GM18870 (cell line): Measurements from ENCODE around the gene ARHGEF19.
"Not testable (repeated sequence)": the region's sequence is repeated elsewhere in the genome, so short reads cannot be mapped to it uniquely, and the experiment has no call there.

Source experiments
- ATAC-seq: cut with Tn5 transposase; IDR thresholded peaks from one replicate; pipeline ENCODE4 v1.9.1; 2021; ENCODE audit warnings: moderate library complexity; ENCODE audit not compliant: unreplicated experiment

The ARHGEF19 gene

GRCh38 chr1:16168144-16168495, 44.3 kb downstream of the ARHGEF19 start:
- ATAC-seq: not testable (repeated sequence)

GRCh38 chr1:16167331-16168143, 44.9 kb downstream of the ARHGEF19 start:
- ATAC-seq: no peak

- ATAC-seq: no peak
Measured at GRCh38 chr1:16166117-16166516, 46.3 kb downstream of the ARHGEF19 start.

DNA sequence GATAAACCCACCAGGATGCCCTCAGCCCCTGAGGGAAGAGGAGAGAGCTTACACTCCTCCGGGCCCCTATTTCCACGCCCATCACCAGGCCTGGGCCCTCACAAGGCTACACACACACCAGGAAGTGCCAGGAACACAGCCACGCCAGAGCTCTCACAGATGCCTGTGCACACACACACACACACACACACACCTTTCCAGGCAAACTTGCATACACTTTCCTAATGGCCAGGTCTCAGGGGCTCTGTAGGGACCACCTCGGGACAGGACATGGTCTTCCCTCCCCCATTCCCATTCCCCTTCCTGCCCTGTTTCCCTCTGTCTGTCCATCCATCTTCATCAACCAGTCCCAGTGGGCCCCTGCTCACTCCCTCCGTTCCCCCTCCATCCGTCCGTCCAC, 46.9 kb downstream of the ARHGEF19 start:
- ATAC-seq: no peak

GRCh38 chr1:16165073-16165364, 47.4 kb downstream of the ARHGEF19 start:
- no peak for ATAC-seq

DNA sequence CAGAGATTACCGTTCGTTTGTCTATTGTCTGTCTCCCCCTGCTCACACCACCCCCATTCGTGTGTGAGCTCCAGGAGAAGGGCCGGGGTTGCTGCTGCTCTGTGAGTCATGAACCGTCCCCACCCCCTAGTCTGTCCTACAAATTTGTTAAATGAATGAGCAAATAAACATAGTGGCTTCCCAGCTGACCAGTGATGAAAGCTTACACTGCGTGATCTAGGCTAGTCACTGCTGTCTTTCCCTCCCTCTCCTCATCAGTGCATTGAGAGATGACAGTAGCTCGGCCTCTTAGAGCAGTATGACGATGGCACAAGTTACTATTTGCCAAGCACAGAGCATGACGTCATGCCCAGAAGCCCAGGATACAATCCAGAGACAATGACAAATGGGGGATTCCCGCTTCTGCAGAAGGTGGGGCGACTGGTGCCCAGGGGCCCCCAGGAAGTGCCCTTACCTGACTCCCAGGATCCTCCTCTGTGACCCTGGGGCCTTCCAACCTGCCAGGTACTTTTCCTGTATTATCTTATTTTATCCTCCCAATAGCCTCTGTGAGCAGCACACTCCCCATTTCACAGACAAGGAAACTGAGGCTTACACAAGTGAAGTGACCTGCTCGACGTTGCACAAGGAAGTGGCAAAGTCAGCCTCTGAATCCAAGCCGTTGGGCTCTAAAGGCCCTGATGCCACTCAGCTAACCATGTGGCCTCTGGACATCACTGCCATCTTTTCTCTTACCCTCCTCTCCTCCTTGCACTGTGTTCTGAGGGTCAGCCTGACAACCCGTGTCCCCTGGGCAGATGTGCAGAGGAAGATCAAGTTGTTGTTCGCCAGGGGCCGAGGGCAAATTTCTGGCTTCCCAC, 48.0 kb downstream of the ARHGEF19 start:
- ATAC-seq: no peak

DNA sequence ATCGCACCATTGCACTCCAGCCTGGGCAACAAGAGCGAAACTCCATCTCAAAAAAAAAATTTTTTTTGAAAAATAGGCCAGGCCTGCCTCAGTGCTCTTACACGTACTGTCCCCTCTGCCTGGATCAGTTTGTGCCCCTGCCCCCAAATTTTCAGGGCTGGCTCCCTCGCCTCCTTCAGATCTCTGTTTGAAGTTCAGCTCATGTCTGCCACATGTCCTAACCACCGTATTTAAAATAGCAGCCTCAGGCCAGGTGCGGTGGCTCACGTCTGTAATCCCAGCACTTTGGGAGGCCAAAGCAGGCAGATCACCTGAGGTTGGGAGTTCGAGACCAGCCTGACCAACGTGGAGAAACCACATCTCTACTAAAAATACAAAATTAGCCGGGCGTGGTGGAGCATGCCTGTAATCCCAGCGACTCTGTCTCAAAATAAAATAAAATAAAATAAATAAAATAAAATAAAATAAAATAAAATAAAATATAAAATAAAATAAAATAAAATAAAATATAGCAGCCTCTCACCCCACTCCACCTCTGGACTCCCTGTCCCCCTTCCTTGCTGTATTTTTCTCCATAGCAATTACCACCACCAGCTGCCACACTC, 48.7 kb downstream of the ARHGEF19 start:
- not testable (repeated sequence) for ATAC-seq

DNA sequence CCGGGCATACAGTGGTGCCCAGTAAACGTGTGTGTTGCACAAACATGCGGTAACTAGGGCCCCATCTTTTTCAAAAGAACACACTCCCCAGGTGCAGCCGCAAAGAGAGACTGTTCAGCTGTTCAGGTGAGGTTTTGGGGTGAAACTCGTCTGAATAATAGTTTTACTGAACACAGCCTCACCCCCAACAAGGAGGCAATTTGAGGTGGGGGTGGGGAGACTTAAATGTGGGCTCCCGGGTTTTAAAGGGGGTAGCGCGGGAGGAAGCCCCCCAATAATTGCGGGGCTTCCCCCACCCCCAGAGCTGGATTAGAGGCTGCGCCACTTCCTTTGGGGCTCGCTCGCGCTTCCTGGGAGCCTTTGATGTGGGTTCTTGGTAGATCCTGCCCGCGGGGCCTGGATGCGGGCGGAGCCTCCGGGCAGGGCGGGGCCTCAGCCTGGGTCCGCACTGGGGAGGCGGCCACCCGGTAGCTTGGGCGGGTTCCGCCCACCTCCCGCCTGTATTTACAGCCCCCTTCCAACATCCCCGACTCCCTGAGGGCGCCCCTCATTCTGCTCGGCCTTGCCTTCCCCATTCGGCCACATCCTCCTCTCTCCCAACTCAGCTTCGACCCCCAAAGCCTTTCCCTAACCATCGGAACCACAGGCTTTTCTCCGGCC, 50.2 kb downstream of the ARHGEF19 start:
- ATAC-seq: no peak

GRCh38 chr1:16161717-16162116, 50.7 kb downstream of the ARHGEF19 start:
- ATAC-seq: no peak

DNA sequence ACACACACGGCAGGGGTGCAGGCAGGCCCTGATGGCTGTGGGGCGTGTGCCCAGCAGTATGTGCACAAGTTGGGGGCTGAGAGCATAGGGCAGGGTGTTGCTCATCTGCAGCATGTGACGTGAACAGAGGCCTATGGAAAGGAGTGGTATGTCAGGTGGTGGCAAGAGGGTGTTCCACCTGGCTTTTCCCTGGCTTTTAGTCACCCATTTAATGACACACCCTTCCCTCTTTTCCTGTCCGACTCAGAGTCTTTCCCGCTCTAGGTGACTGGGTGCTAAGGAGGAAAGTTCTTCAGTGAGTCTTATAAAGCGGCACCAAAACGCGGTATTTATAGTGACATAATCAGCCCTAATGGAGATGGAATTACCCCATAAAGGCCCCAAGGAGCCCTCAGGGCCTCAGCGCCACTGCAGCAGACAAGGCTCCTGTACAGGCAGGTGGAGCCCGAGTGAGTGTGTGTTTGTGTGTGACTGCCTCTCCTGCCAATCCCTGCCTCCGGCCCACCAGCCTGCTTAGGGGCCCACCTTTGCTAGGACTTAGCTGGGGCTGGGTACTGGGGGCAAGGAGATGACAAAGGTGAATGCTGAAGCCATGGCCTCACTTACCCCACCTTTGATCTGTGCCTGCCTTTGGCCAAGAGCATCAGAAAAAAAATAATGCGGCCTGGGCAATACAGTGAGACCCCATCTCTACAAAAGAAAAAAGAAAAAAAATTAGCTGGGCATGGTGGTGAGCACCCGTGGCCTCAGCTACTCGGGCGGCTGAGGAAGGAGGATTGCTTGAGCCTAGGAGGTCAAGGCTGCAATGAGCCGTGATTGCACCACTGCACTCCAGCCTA, 53.2 kb downstream of the ARHGEF19 start:
- ATAC-seq: no peak

DNA sequence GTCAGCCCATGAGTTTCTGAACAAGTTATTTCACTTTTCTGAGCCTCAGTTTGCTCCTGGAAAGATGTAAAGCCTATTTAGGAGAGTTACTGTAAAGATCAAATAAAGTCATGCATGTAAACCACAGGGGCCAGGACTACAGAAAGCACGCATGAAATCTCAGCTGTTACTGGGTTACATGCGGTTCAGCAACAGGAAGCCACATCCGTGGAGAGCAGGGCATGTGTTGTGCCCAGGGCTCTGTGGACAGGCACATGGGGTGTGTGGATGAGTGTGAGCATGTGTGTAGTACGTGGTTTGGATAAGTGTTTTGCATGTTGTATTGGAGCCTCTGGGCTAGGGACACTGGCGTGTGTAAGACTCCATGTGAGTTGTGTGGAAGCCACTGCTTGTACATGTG, 54.4 kb downstream of the ARHGEF19 start:
- no peak for ATAC-seq

DNA sequence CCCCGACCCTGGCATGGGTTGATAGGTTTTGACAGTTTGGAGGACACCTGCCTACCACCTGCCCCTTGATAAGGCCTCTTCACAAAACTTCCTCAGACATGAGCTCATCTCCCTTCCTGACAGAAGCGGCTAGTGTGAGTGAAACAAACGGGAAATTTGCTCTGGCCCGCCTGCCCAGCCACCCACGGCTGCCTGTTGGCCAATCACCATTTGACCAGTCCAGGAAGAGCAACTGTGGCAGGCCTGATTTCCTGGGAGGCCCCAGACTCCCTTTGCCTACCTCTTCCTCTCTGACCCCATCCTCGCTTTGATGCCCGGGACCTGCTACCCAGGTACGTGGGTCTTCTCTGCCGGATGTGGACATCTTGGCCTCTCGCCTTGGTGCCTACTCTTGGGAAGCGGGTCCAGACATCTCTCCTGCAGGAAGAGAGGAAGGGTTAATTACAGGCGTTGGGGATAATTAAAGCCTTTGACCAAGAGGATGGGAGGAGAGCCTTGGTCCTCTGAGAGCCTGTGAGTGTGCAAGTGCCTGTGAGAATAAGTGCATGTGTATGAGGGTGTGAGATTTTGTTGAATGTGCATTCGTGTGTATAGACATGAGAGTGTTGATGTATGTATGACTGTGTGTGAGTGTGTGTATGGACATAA, 55.5 kb downstream of the ARHGEF19 start:
- no peak for ATAC-seq

DNA sequence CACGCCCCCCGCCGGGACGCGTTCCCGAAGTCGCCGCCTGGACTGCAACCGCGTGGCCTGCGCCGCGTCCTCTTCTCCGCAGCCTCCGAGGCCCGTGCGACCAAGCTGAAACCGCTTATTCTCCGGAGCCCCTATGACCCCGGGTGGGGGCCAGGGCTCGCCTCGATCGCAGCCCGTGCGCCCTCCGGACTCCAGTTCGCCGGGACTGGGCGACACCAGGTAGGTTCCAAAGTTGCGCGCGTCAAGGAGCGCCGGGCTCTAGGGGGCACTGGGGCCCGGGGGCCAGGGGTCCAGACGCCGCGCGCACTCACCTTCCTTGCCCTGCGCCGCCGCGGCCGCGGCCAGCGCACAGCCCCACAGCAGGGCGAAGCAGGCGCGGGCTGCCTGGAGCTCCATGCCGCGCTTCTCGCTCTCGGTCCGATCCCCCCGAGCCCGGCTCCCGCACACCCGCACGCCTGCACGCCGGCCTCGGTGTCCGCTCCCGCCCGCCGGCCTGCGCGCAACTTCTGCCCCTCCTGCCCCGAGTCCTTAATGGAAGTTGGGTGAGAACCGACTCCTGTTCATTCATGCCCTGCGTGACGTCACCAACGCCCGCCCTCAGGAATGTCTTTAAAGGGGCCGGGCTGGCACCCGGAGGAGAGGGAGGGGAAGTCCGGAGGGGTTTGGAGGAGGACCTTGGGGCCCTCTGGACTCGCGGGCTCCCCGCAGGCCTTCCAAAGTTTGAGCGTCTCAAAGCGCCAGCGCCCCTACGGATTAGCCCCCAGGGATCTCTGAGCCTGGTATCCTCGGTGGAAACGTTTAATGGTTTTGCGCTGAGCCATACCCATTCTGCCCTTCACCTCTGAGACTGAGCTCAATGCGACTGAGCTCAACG, 56.7 kb downstream of the ARHGEF19 start, which contains the start of gene EPHA2:
TSS of gene EPHA2 (minus strand) at position 533 of the 874 bp plus-strand sequence. CDS start at position 396, 137 bp downstream.
- no peak for ATAC-seq

DNA sequence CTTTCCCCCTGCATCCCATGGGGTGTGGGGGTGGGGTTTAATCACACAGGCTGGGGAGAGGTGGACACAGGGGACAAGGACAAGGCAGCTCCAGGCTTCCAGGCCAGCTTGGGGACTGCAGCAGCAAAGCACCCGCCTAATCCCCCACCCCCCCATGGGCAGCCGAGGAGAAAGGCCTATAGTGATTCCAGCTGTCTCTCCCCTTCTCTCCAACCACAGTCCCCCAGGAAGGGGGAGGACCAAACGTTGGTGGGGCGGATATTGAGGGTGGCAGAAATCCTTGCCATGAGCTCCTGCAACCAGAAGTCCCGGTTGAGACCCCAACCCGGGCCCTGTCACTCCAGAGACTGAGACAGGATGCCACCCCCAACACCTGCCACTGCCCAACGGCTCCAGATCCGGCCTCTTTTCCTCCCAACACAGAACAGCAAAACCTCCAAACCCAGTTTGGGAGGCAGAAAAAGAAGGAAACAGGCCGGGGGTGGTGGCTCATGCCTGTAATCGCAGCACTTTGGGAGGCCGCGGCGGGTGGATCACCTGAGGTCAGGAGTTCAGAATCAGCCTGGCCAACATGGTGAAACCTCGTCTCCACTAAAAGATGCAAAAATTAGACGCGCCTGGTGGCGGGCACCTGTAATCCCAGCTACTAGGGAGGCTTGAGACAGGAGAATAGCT, 58.3 kb downstream of the ARHGEF19 start:
- ATAC-seq: no peak

DNA sequence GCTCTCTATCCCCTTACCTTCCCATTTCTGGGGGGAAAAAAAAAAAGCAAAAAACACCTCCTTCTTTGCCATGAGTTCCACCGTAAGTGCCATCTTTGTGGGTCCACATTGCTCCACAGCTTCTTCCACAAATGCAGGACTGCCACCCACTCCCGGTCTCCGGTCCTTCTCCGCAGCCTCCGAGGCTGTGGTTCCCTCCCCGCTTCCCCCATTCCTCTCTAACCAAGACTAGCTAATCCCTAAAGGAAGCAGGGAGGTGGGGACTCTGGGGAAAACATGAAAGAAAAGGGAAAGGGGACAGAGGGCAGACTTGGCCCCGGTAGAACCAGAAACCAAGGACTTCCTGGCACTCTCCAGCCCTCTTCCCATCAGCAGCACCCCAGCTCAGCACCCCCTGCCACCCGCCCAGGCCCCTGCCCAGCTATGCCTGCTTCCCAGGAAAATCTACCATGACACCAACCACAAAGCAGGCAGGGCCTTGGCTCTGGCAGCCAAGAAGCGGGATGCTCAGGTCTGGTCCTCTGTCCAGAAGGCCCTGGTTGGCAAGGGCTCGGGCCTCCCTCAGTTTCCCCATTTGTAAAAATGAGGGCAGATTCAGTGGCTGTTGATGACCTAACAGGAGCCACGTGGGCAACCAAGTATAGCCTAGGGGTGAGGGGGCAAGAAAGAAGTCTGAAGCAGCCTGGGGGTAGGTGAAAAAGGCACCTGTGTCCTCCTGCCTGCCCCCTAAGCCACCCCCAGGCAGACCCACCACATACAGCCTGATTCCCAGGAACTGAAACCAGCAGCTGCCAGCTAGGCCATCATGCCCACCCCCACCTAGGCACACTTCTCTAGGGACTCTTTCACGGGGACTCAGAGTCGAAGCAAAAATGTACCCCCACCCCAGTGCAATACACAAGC, 59.1 kb downstream of the ARHGEF19 start:
- ATAC-seq: no peak

DNA sequence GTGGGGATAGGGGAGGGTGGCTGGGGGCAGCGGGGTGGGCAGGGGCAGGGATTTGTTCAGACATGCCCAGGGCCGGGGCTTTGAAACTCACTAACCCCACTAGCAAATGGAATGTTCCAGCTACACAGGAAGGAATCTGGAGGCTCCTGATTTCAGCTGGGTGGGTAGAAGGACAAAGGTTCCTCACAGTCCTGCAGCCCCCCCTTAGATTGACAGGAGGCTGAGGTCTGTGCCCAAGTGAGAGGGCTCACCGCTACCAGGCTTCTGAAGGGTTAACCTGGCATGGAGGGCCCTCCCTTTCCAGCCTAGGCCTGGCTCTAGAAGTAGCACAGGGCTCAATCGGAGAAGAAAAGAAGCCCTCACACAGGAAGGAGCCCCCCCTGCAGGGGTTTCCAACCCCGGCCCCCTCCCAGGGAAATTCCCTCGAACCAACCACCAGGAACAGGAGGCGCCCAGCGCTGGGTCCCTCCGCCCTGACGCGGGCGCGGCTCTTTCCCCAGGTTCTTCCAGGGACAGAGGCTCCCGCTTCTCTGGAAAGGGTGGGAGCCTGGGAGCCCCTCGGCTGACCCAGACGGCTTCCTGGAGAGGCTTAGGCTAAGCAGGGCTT, 59.9 kb downstream of the ARHGEF19 start:
- no peak for ATAC-seq

DNA sequence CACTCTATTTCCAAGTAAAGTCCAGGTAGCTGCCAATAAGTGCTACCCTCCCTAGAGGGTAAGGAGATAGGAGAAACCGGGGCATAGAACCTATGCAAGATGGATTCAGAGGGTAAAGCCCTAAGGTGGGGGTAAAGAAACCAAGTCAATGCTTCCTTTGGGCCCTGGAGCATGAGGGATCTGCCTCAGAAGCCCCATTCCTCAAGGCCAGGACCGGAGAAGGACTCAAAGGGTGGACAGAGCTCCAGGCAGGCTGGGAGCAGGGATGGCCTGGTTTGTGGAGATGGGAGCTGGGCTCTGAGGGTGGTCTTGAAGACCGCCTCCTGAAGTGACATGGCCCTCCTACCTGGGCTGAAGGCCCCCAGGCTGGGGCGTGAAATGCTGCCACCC, 60.5 kb downstream of the ARHGEF19 start:
- ATAC-seq: no peak
